ENCODE measurements around the gene SYCE1L. TPM values are rescaled to one million over a fixed set of nuclear protein-coding genes. Genes with fewer than 3 reads are reported as not detected.

SYCE1L gene
- total and polyA plus RNA-seq, 9 of the 15 experiments (the other 6 are each of a cell fraction or from before 2014, with no cell fraction given) = 0.54 to 2.7 (median 1.1) TPM; not detected in 5

GRCh38 chr16:77191259-77191969 lies 7.8 kb upstream of the SYCE1L start (continued):
- TF ChIP-seq, protein P1, sequence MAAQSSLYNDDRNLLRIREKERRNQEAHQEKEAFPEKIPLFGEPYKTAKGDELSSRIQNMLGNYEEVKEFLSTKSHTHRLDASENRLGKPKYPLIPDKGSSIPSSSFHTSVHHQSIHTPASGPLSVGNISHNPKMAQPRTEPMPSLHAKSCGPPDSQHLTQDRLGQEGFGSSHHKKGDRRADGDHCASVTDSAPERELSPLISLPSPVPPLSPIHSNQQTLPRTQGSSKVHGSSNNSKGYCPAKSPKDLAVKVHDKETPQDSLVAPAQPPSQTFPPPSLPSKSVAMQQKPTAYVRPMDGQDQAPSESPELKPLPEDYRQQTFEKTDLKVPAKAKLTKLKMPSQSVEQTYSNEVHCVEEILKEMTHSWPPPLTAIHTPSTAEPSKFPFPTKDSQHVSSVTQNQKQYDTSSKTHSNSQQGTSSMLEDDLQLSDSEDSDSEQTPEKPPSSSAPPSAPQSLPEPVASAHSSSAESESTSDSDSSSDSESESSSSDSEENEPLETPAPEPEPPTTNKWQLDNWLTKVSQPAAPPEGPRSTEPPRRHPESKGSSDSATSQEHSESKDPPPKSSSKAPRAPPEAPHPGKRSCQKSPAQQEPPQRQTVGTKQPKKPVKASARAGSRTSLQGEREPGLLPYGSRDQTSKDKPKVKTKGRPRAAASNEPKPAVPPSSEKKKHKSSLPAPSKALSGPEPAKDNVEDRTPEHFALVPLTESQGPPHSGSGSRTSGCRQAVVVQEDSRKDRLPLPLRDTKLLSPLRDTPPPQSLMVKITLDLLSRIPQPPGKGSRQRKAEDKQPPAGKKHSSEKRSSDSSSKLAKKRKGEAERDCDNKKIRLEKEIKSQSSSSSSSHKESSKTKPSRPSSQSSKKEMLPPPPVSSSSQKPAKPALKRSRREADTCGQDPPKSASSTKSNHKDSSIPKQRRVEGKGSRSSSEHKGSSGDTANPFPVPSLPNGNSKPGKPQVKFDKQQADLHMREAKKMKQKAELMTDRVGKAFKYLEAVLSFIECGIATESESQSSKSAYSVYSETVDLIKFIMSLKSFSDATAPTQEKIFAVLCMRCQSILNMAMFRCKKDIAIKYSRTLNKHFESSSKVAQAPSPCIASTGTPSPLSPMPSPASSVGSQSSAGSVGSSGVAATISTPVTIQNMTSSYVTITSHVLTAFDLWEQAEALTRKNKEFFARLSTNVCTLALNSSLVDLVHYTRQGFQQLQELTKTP (IDR thresholded peaks at IDR 0.05; ENCODE audit: low read depth in 1 of 2, partially characterized antibody in 2 of 2) = no peak
- TF ChIP-seq CBFA2T2 (conservative IDR thresholded peaks at IDR 0.05) = no peak
- TF ChIP-seq ZNF165 (CRISPR knock-in tag; IDR thresholded peaks at IDR 0.05; ENCODE audit: borderline replicate concordance) = no peak
- TF ChIP-seq ATF3 (IDR thresholded peaks at IDR 0.05) = no peak
- no peak for TF ChIP-seq ATF3 (CRISPR knock-in tag; conservative IDR thresholded peaks at IDR 0.05)
- no peak for TF ChIP-seq PHTF2 (CRISPR knock-in tag; IDR thresholded peaks at IDR 0.05)
- TF ChIP-seq ESRRB (CRISPR knock-in tag; IDR thresholded peaks at IDR 0.05; ENCODE audit: borderline replicate concordance) = no peak
- no peak for TF ChIP-seq STAG1 (CRISPR knock-in tag; IDR thresholded peaks at IDR 0.05; ENCODE audit: borderline replicate concordance)
- no peak for TF ChIP-seq SNIP1 (IDR thresholded peaks at IDR 0.05; ENCODE audit: low read depth)
- no peak for TF ChIP-seq ETS2 (tag; IDR thresholded peaks at IDR 0.05; ENCODE audit: borderline replicate concordance, poor library complexity, severe bottlenecking)
- no peak for TF ChIP-seq ARID1B (IDR thresholded peaks at IDR 0.05)
- TF ChIP-seq, protein P2, sequence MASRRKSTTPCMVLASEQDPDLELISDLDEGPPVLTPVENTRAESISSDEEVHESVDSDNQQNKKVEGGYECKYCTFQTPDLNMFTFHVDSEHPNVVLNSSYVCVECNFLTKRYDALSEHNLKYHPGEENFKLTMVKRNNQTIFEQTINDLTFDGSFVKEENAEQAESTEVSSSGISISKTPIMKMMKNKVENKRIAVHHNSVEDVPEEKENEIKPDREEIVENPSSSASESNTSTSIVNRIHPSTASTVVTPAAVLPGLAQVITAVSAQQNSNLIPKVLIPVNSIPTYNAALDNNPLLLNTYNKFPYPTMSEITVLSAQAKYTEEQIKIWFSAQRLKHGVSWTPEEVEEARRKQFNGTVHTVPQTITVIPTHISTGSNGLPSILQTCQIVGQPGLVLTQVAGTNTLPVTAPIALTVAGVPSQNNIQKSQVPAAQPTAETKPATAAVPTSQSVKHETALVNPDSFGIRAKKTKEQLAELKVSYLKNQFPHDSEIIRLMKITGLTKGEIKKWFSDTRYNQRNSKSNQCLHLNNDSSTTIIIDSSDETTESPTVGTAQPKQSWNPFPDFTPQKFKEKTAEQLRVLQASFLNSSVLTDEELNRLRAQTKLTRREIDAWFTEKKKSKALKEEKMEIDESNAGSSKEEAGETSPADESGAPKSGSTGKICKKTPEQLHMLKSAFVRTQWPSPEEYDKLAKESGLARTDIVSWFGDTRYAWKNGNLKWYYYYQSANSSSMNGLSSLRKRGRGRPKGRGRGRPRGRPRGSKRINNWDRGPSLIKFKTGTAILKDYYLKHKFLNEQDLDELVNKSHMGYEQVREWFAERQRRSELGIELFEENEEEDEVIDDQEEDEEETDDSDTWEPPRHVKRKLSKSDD (conservative IDR thresholded peaks at IDR 0.05; ENCODE audit: low read length) = no peak
- no peak; the same call in none of the 2 replicates for TF ChIP-seq PHF8 (IDR thresholded peaks at IDR 0.05; ENCODE audit: borderline replicate concordance, low read length)
- TF ChIP-seq SMARCC2 (IDR thresholded peaks at IDR 0.05; ENCODE audit: low read depth) = no peak
- TF ChIP-seq ZNF3 (CRISPR knock-in tag; IDR thresholded peaks at IDR 0.05) = no peak
- TF ChIP-seq SIN3B (IDR thresholded peaks at IDR 0.05; ENCODE audit: low read depth) = no peak
- TF ChIP-seq E2F3 (CRISPR knock-in tag; IDR thresholded peaks at IDR 0.05) = no peak
- TF ChIP-seq, protein P3, sequence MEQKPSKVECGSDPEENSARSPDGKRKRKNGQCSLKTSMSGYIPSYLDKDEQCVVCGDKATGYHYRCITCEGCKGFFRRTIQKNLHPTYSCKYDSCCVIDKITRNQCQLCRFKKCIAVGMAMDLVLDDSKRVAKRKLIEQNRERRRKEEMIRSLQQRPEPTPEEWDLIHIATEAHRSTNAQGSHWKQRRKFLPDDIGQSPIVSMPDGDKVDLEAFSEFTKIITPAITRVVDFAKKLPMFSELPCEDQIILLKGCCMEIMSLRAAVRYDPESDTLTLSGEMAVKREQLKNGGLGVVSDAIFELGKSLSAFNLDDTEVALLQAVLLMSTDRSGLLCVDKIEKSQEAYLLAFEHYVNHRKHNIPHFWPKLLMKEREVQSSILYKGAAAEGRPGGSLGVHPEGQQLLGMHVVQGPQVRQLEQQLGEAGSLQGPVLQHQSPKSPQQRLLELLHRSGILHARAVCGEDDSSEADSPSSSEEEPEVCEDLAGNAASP (IDR thresholded peaks at IDR 0.05) = no peak
- peak; percentile 85; the same call in 1 of the 2 replicates for TF ChIP-seq GTF2E2 (tag; IDR thresholded peaks at IDR 0.05)

All from K562 (cell line).